HG03457 (cell line): ENCODE measurements around the gene DCLK2.
"Not testable (repeated sequence)": the region's sequence is repeated elsewhere in the genome, so short reads cannot be mapped to it uniquely, and the experiment has no call there.

Experiments
- ATAC-seq: cut with Tn5 transposase; IDR thresholded peaks from one replicate; pipeline ENCODE4 v1.9.1; 2021; ENCODE audit warnings: moderate number of reproducible peaks; ENCODE audit not compliant: unreplicated experiment

Gene DCLK2

GRCh38 chr4:150197256-150197655 is 119.0 kb downstream of the DCLK2 start:
- not testable (repeated sequence) for ATAC-seq

- no peak for ATAC-seq
Measured at GRCh38 chr4:150199056-150199455, 120.8 kb downstream of the DCLK2 start.

GRCh38 chr4:150205016-150205415 is 126.8 kb downstream of the DCLK2 start:
- no peak for ATAC-seq

DNA sequence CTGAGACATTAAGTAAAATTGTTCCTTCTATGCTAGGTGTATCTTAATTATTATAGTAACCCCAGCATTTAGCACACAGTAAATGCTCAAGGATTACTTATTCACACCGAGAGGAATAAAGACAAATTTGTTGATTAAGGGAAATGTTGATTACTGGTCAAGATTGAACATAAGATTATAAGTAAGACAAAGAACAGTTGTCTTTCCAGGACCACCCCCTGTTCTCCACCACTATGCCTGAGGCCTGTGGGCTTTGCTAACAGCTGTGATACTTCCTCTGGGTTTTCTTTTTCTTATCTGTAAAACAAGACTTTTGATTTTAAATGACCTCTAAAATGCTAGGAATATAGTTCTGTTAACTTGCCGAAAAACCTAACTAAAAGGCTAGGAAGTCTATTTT is 128.0 kb downstream of the DCLK2 start:
- ATAC-seq: no peak

- ATAC-seq: no peak
Measured at GRCh38 chr4:150206954-150207353, 128.7 kb downstream of the DCLK2 start.

DNA sequence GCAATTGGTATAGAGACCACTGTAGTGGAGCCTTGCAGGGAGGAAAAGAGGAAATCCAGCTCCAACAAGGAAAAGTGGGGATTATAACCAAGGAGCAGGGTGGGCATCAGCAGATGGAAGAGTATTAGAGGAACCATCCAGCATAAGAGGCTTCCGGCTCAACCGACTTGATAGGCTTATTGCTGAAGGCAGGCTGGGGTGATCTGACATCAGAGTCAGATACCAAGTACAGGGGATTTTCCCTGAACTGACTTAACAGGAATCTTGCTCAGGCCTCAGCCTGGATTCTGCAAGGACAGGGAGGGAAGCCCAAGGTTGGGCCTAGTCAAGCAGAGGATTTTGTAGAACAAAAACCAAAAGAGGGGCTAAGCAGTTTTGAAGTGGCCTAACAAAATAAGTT is 129.6 kb downstream of the DCLK2 start:
- no peak for ATAC-seq

DNA sequence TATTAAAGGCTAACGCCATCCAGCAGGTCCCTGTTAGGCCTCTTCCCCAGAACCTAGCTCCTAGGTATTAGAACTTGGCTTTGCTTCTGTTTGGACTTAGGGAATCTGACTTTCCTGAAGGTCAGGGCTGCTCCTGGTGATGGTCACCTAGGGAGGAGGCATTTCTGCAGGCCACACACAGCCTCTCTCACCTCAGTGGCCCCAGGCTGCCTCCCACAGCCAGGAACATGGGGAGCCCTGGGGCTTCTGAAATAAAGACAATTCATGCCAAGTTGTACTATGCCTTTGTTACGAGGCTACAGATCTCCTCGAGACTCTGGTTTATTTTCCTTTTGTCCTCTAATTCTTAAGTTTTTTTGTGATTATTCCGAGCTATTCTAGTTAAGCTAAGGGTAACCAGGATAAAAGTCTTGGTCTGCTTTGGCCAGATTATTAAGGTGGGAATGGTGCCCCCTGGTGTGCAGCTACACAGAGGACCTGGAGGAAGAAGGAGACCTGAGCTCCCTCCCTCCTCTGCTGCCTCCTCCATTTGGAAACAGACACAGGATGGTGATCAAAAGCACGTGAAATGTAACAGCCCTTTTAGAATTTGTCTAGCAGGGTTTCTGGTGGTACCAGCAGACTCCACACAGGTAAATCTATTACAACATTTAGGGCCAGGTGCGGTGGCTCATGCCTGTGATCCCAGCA is 131.0 kb downstream of the DCLK2 start:
- ATAC-seq: no peak

- no peak for ATAC-seq
Measured at GRCh38 chr4:150211016-150211415, 132.8 kb downstream of the DCLK2 start.

DNA sequence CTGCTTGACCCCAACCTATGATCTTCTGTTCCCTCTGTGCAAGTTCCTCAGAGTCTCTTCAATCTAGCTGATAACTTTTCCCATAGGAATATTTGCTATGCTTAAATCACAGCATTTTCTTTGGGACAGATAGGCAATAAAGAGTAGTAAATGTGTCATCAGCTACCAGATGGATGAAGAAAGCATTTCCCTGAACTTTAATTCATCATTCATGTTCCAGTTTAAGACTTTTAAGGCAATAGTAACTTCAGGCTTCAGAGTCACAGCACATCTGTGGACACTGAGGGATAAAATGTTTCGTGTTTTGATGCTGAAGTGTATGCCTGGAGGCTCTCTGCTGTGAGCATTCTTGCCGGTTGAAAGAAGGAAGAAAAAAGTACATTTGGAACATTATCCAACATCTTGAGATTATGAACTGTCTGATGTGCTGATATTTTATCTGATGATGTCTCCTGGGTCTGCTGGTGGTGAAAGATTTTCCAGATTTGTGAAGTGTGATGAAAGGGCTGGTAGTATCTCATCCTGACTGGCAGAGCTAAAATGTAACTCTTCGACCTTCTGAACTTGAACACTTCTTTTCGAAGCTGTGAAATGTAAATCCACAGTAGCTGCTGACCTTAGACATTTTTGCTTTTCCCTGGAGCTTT is 133.7 kb downstream of the DCLK2 start:
- no peak for ATAC-seq

- no peak for ATAC-seq
Measured at GRCh38 chr4:150212485-150212884, 134.2 kb downstream of the DCLK2 start.

- ATAC-seq: no peak
Measured at GRCh38 chr4:150212927-150213326, 134.7 kb downstream of the DCLK2 start.

GRCh38 chr4:150215601-150216000 is 137.4 kb downstream of the DCLK2 start:
- ATAC-seq: no peak

DNA sequence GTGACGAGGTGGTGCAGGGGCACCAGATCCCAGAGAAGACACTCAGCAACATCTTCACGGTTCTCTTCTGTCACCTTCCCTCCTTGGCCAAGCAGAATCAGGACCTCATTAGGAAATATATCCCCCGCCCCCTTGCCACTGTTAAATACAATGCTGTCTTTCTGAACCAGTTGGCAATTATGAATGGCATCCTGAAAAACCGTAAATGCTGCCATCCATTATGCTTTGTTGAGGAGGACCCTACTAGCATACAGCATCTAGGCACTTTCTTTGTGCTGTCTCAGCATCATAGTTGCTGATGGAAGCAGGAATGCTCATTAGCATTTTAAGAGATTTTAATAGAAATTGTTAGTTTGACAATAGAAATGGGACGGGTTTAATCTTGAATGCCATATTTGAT is 138.5 kb downstream of the DCLK2 start:
- no peak for ATAC-seq

- ATAC-seq: no peak
Measured at GRCh38 chr4:150217192-150217591, 138.9 kb downstream of the DCLK2 start.

DNA sequence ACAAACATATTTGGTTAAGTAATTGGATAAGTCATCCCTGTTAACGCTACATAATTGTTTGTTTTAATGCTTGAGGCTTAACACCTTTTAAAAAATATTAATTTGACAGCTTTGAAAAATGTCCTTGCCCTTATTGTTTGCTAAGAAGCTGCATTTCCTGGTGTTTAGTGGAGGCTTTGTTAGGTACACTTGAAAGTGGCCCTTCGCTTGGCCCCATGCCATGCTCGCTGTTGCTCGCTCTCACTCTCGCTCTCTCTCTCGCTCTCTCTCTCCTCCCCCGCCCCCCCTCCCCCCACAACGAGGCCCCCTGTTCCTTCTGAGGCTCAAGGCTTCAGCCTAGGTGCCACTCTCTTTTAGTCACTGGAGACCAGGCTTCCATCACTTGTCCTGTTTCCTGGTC is 139.6 kb downstream of the DCLK2 start:
- no peak for ATAC-seq

DNA sequence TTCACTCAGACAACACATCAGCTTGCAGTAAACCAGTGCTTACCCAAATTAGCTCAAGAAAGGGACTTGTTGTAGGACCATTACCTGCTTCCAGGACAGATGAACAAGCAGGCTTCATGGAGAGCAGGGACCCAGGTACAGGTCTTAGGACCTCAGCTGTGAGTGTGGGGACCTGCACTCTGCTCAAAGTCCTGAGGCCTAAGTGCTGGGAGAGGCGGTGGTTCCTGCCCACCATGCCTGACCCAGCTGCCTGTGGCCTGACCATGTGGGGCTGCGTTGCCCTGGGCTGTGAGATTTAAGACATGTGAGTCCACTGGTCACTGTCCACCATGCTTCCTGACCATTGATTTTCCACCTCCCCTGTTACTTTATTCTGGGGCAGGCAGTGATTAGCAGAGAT is 140.2 kb downstream of the DCLK2 start:
- ATAC-seq: no peak

DNA sequence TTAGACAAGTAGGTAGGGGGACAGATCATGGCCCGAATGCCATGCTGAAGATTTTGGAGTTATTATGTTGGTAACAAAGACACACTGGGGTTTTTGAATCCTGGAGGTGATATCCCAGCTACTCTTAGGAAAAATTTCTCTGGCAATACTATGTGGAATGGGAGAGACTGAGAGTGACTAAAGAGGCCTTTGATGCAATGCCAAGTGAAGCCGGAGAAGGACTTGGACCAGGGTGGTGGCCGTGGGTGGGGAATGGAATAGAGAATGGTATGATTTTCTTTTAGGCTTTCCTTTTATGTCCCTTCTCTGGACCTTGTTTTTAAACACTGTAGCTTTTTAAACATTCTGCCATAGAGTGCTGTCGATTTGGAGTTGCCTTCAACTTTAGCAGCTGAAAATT is 141.6 kb downstream of the DCLK2 start:
- no peak for ATAC-seq

GRCh38 chr4:150224896-150225591 is 146.8 kb downstream of the DCLK2 start:
- ATAC-seq: no peak

- ATAC-seq: no peak
Measured at GRCh38 chr4:150229520-150229919, 151.3 kb downstream of the DCLK2 start.

GRCh38 chr4:150230561-150230960 is 152.3 kb downstream of the DCLK2 start:
- ATAC-seq: no peak

- ATAC-seq: no peak
Measured at GRCh38 chr4:150231107-150231770, 153.0 kb downstream of the DCLK2 start.

- no peak for ATAC-seq
Measured at GRCh38 chr4:150232029-150232428, 153.8 kb downstream of the DCLK2 start.
